GM12878 (cell line): ENCODE measurements around the gene AMBRA1. TPM values are rescaled to one million over a fixed set of nuclear protein-coding genes. Genes with fewer than 3 reads are reported as not detected.
A peak's percentile ranks its signal among the peaks of the same experiment; 100 is the strongest.

Experiments
- CREB1 ChIP-seq: IDR thresholded peaks from 2 replicates; pipeline ENCODE4 v1.6.1; 2012; ENCODE audit warnings: low read depth, mild to moderate bottlenecking, inconsistent platforms
- ESRRA ChIP-seq: IDR thresholded peaks from 2 replicates; pipeline ENCODE4 v1.6.1; 2012; ENCODE audit warnings: mild to moderate bottlenecking, low read length, improper control_type of control experiment
- EZH2 ChIP-seq: IDR thresholded peaks from 2 replicates; pipeline ENCODE4 v1.6.1; 2012; ENCODE audit warnings: low read depth, mild to moderate bottlenecking, control low read depth, inconsistent platforms, low read length, borderline replicate concordance; ENCODE audit not compliant: control insufficient read depth
- HDAC6 ChIP-seq: fragments of 200-600 bp; sonication (generic); IDR thresholded peaks from one replicate; pipeline ENCODE4 v1.8.0; 2017; ENCODE audit warnings: antibody characterized with exemption; ENCODE audit not compliant: unreplicated experiment
- KAT2A ChIP-seq: conservative IDR thresholded peaks from 2 replicates; pipeline ENCODE4 v1.6.1; 2011; ENCODE audit warnings: low read depth, low read length; ENCODE audit not compliant: control insufficient read depth
- MEF2A ChIP-seq: IDR thresholded peaks from 2 replicates; pipeline ENCODE4 v1.6.1; 2011; ENCODE audit warnings: low read depth, mild to moderate bottlenecking, low read length, moderate library complexity; ENCODE audit not compliant: insufficient read depth
- MEF2B ChIP-seq: fragments of 450-650 bp; IDR thresholded peaks from 2 replicates; pipeline ENCODE4 v1.6.1; 2018; ENCODE audit warnings: mild to moderate bottlenecking, moderate library complexity; ENCODE audit not compliant: partially characterized antibody, poor library complexity, severe bottlenecking
- NFIC ChIP-seq: IDR thresholded peaks from 2 replicates; pipeline ENCODE4 v1.6.1; 2012; ENCODE audit warnings: low read depth, mild to moderate bottlenecking, inconsistent platforms, low read length, moderate library complexity
- NFXL1 ChIP-seq: fragments of 450-650 bp; IDR thresholded peaks from 2 replicates; pipeline ENCODE4 v1.6.1; 2017; ENCODE audit warnings: antibody characterized with exemption, mild to moderate bottlenecking, borderline replicate concordance
- NFYB ChIP-seq: IDR thresholded peaks from 2 replicates; pipeline ENCODE4 v1.6.1; 2011; ENCODE audit warnings: low read depth, mild to moderate bottlenecking, low read length, improper control_type of control experiment, moderate library complexity; ENCODE audit not compliant: insufficient read depth
- NR2C1 ChIP-seq: fragments of 450-650 bp; IDR thresholded peaks from 2 replicates; pipeline ENCODE4 v1.6.1; 2017; ENCODE audit warnings: antibody characterized with exemption, mild to moderate bottlenecking, moderate library complexity
- NR2F1 ChIP-seq: fragments of 450-650 bp; conservative IDR thresholded peaks from 2 replicates; pipeline ENCODE4 v1.6.1; 2017; ENCODE audit warnings: mild to moderate bottlenecking
- POU2F2 ChIP-seq: IDR thresholded peaks from 3 replicates; pipeline ENCODE4 v1.6.1; 2011; ENCODE audit warnings: low read depth, mild to moderate bottlenecking, low read length, borderline replicate concordance
- SMARCA5 ChIP-seq: fragments of 450-650 bp; IDR thresholded peaks from 2 replicates; pipeline ENCODE4 v1.6.1; 2017; ENCODE audit warnings: mild to moderate bottlenecking
- SPI1 ChIP-seq: IDR thresholded peaks from 2 replicates; pipeline ENCODE4 v1.6.1; 2011; ENCODE audit warnings: low read depth, mild to moderate bottlenecking, low read length, moderate library complexity, borderline replicate concordance; ENCODE audit not compliant: insufficient read depth
- SREBF2 ChIP-seq: IDR thresholded peaks from 2 replicates; pipeline ENCODE4 v1.6.1; 2012; ENCODE audit warnings: mild to moderate bottlenecking, low read length
- STAT3 ChIP-seq: IDR thresholded peaks from 2 replicates; pipeline ENCODE4 v1.6.1; 2011; ENCODE audit warnings: low read depth, low read length, improper control_type of control experiment
- TBL1XR1 ChIP-seq: IDR thresholded peaks from 2 replicates; pipeline ENCODE4 v1.6.1; 2012; ENCODE audit warnings: low read depth, low read length, improper control_type of control experiment
- ZNF217 ChIP-seq: fragments of 450-650 bp; IDR thresholded peaks from 2 replicates; pipeline ENCODE4 v1.6.1; 2017; ENCODE audit warnings: antibody characterized with exemption, mild to moderate bottlenecking
- polyA plus RNA-seq, 11 experiments: library from polyadenylated mRNA; depleted of rRNA in 4 of 11; unstranded in 6 of 11; stranded (reverse) in 5 of 11; fragments of >200 nt; fragmentation: Nextera tagmentation in 4 of 11; fragmentation: Illumina TruSeq in 1 of 11; extraction: Ambion mirVana in 4 of 11; extraction: Trizol in 1 of 11; gene quantifications; 1 replicate in 1 of 11; 2 replicates in 10 of 11; pipeline versions ENCODE4 v1.2.1 to v1.2.3, GENCODE V29; 2011 to 2016; ENCODE audit warnings: inconsistent platforms in 2 of 11, missing spikeins in 2 of 11, low read depth in 1 of 11
- total RNA-seq, 4 experiments: library from RNA; depleted of rRNA in 3 of 4; stranded (reverse); fragments of >200 nt in 3 of 4; fragmentation: Illumina TruSeq in 1 of 4; extraction: Trizol in 1 of 4; gene quantifications; 2 replicates each; pipeline versions ENCODE4 v1.2.1 to v1.2.3, GENCODE V29; 2013 to 2021
- TF ChIP-seq, protein P1 (sequence below): fragments of 150-350 bp; IDR thresholded peaks from 2 replicates; pipeline ENCODE4 v1.6.1; 2016; ENCODE audit warnings: low read depth, low read length
- TF ChIP-seq, protein P2 (sequence below): fragments of 450-650 bp; formaldehyde crosslinking; IDR thresholded peaks from 2 replicates; pipeline ENCODE4 v1.5.0; 2022; ENCODE audit warnings: mild to moderate bottlenecking, missing genetic modification characterization
- TF ChIP-seq, protein P3 (sequence below): fragments of 450-650 bp; conservative IDR thresholded peaks from 2 replicates; pipeline ENCODE4 v1.6.1; 2017; ENCODE audit warnings: mild to moderate bottlenecking, moderate library complexity

Gene AMBRA1
- total and polyA plus RNA-seq, 10 of the 15 experiments (the other 5 are each of a cell fraction or from before 2014, with no cell fraction given), result 0.57 to 34.3 (median 13.7) TPM

DNA sequence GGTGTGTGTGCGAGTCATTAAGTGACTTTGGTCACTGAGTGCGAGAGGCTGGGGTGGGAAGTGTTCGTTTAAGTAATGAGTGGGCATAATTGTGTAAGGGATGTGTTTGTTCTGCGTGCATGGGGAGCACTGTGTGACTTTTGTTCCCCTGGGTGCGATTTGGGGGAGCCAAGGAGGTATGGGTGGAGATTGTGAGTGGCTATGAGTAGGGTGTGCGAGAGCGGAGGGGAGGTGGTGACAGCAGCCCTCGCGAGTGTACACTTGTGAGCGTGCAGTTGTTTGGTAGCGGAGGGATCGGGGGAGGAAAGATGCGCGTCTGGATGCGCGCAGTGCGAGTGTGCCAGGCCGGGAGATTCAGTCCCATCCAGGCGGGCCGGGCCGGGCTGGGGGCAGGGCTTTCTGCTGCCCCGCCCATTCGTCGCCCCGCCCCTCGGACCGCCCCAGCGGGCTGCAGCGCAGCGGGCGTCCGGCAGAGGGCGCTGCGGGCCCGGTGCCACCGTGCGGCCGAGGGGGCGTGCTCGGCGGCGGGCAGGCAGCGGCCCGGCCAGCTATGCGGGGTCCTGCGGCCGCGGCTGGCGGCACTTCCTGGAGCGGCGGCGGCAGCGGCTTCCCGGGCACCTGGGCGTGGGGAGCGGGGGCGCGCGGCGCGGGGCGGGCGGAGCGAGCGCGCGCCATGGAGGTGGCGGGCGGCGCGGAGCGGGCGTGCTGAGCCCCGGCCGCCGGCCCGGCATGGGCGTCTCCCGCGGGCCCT lies 246.8 kb downstream of the AMBRA1 start, which contains the start of gene DGKZ (continued):
- TF ChIP-seq, protein P1, sequence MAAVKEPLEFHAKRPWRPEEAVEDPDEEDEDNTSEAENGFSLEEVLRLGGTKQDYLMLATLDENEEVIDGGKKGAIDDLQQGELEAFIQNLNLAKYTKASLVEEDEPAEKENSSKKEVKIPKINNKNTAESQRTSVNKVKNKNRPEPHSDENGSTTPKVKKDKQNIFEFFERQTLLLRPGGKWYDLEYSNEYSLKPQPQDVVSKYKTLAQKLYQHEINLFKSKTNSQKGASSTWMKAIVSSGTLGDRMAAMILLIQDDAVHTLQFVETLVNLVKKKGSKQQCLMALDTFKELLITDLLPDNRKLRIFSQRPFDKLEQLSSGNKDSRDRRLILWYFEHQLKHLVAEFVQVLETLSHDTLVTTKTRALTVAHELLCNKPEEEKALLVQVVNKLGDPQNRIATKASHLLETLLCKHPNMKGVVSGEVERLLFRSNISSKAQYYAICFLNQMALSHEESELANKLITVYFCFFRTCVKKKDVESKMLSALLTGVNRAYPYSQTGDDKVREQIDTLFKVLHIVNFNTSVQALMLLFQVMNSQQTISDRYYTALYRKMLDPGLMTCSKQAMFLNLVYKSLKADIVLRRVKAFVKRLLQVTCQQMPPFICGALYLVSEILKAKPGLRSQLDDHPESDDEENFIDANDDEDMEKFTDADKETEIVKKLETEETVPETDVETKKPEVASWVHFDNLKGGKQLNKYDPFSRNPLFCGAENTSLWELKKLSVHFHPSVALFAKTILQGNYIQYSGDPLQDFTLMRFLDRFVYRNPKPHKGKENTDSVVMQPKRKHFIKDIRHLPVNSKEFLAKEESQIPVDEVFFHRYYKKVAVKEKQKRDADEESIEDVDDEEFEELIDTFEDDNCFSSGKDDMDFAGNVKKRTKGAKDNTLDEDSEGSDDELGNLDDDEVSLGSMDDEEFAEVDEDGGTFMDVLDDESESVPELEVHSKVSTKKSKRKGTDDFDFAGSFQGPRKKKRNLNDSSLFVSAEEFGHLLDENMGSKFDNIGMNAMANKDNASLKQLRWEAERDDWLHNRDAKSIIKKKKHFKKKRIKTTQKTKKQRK, result no peak
- TF ChIP-seq, protein P2, sequence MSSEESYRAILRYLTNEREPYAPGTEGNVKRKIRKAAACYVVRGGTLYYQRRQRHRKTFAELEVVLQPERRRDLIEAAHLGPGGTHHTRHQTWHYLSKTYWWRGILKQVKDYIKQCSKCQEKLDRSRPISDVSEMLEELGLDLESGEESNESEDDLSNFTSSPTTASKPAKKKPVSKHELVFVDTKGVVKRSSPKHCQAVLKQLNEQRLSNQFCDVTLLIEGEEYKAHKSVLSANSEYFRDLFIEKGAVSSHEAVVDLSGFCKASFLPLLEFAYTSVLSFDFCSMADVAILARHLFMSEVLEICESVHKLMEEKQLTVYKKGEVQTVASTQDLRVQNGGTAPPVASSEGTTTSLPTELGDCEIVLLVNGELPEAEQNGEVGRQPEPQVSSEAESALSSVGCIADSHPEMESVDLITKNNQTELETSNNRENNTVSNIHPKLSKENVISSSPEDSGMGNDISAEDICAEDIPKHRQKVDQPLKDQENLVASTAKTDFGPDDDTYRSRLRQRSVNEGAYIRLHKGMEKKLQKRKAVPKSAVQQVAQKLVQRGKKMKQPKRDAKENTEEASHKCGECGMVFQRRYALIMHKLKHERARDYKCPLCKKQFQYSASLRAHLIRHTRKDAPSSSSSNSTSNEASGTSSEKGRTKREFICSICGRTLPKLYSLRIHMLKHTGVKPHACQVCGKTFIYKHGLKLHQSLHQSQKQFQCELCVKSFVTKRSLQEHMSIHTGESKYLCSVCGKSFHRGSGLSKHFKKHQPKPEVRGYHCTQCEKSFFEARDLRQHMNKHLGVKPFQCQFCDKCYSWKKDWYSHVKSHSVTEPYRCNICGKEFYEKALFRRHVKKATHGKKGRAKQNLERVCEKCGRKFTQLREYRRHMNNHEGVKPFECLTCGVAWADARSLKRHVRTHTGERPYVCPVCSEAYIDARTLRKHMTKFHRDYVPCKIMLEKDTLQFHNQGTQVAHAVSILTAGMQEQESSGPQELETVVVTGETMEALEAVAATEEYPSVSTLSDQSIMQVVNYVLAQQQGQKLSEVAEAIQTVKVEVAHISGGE (CRISPR knock-in tag), result no peak
- TF ChIP-seq MEF2B (no peak), CREB1 (0 out of 2 replicates have a peak, but pooled peaks have one; percentile 31), POU2F2 (no peak), SREBF2 (no peak), KAT2A (no peak), SMARCA5 (peak; percentile 95), HDAC6 (no peak), NR2C1 (peak; percentile 55; the same call in 1 of the 2 replicates), ESRRA (no peak), MEF2A (peak; percentile 60; the same call in 1 of the 2 replicates), NFXL1 (0 out of 2 replicates have a peak, but pooled peaks have one; percentile 76), NFIC (no peak), ZNF217 (0 out of 2 replicates have a peak, but pooled peaks have one; percentile 43), NFYB (no peak), NR2F1 (no peak; the same call in 1 of the 2 replicates), STAT3 (no peak), EZH2 (no peak), TBL1XR1 (no peak), SPI1 (no peak)
- TF ChIP-seq, protein P3, sequence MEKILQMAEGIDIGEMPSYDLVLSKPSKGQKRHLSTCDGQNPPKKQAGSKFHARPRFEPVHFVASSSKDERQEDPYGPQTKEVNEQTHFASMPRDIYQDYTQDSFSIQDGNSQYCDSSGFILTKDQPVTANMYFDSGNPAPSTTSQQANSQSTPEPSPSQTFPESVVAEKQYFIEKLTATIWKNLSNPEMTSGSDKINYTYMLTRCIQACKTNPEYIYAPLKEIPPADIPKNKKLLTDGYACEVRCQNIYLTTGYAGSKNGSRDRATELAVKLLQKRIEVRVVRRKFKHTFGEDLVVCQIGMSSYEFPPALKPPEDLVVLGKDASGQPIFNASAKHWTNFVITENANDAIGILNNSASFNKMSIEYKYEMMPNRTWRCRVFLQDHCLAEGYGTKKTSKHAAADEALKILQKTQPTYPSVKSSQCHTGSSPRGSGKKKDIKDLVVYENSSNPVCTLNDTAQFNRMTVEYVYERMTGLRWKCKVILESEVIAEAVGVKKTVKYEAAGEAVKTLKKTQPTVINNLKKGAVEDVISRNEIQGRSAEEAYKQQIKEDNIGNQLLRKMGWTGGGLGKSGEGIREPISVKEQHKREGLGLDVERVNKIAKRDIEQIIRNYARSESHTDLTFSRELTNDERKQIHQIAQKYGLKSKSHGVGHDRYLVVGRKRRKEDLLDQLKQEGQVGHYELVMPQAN, result peak; percentile 68; the same call in 1 of the 2 replicates
